ENCODE results near the gene CDKN2B. TPM values are rescaled to one million over a fixed set of nuclear protein-coding genes. Genes with fewer than 3 reads are reported as not detected.

CDKN2B gene
- total RNA-seq, 1 donor from 2014 or later = 4.0 TPM

- intact Hi-C loops (cut with micrococcal nuclease) = loop anchor here (1.0 to 10.0 kb wide), 6 partner anchors 12 to 1373 kb away; partner anchors contain the start of genes KLHL9 and MLLT3
Observed at GRCh38 chr9:21995666-21996398, 13.3 kb downstream of the CDKN2B start.

- intact Hi-C loops (cut with micrococcal nuclease) = loop anchor here (1.0 to 10.0 kb wide), 6 partner anchors 13 to 1372 kb away; partner anchors contain the start of genes KLHL9 and MLLT3
Observed at GRCh38 chr9:21995006-21995665, 14.0 kb downstream of the CDKN2B start.

GRCh38 chr9:21994556-21995005 is 14.5 kb downstream of the CDKN2B start, which contains the start of gene CDKN2B-AS1:
TSS of gene CDKN2B-AS1 (plus strand) at chr9:21994791.
- intact Hi-C loops (cut with micrococcal nuclease) = loop anchor here (1.0 to 10.0 kb wide), 9 partner anchors 14 to 1372 kb away; partner anchors contain the start of genes KLHL9 and MLLT3

- intact Hi-C loops (cut with micrococcal nuclease) = loop anchor here (1.0 to 10.0 kb wide), 6 partner anchors 19 to 1371 kb away; partner anchors contain the start of genes KLHL9 and MLLT3
Observed at GRCh38 chr9:21993893-21994555, 15.1 kb downstream of the CDKN2B start, which contains the start of gene CDKN2A. TSS of gene CDKN2A (minus strand) at chr9:21994392.

- intact Hi-C loops (cut with micrococcal nuclease) = loop anchor here (5.0 to 10.0 kb wide), 2 partner anchors 249 to 658 kb away; partner anchors contain the start of gene KLHL9
Observed at GRCh38 chr9:21993007-21993406, 16.1 kb downstream of the CDKN2B start.

GRCh38 chr9:21991072-21991959 is 17.8 kb downstream of the CDKN2B start:
- intact Hi-C loops (cut with micrococcal nuclease) = loop anchor here (5.0 to 10.0 kb wide), 2 partner anchors 251 to 657 kb away; partner anchors contain the start of gene KLHL9

- intact Hi-C loops (cut with micrococcal nuclease) = loop anchor here (1.0 to 10.0 kb wide), 3 partner anchors 21 to 655 kb away; partner anchors contain the start of gene KLHL9
Observed at GRCh38 chr9:21989440-21990189, 19.5 kb downstream of the CDKN2B start.

- intact Hi-C loops (cut with micrococcal nuclease) = no loop called here
Observed at GRCh38 chr9:21988056-21988990, 20.8 kb downstream of the CDKN2B start.

- intact Hi-C loops (cut with micrococcal nuclease) = no loop called here
Observed at GRCh38 chr9:21985964-21986667, 23.0 kb downstream of the CDKN2B start.

GRCh38 chr9:21984101-21984500 is 25.0 kb downstream of the CDKN2B start:
- intact Hi-C loops (cut with micrococcal nuclease) = no loop called here

- intact Hi-C loops (cut with micrococcal nuclease) = no loop called here
Observed at GRCh38 chr9:21983561-21983935, 25.6 kb downstream of the CDKN2B start.

- intact Hi-C loops (cut with micrococcal nuclease) = no loop called here
Observed at GRCh38 chr9:21982861-21983560, 26.1 kb downstream of the CDKN2B start.

- intact Hi-C loops (cut with micrococcal nuclease) = no loop called here
Observed at GRCh38 chr9:21982391-21982790, 26.7 kb downstream of the CDKN2B start.

- intact Hi-C loops (cut with micrococcal nuclease) = loop anchor here (5.0 to 10.0 kb wide), 2 partner anchors 131 to 468 kb away; partner anchors contain the start of gene DMRTA1
Observed at GRCh38 chr9:21976334-21976875, 32.7 kb downstream of the CDKN2B start.

- intact Hi-C loops (cut with micrococcal nuclease) = loop anchor here (1.0 to 10.0 kb wide), 5 partner anchors 8 to 470 kb away; partner anchors contain the start of genes CDKN2A, CDKN2B-AS1 and DMRTA1
Observed at GRCh38 chr9:21974722-21975409, 34.2 kb downstream of the CDKN2B start.

- intact Hi-C loops (cut with micrococcal nuclease) = loop anchor here (10.0 kb wide), 1 partner anchor 470 kb away; the partner anchor contains the start of gene DMRTA1
Observed at GRCh38 chr9:21974343-21974721, 34.8 kb downstream of the CDKN2B start.

Measured in T-helper 2 cell treated with Interferon-gamma antibody and Interleukin-4, amounts not matched to agents 100 ng/mL and 5 ng/mL, for 36 hours (primary cell).